ENCODE data around the gene TSPY1.
"Not testable (repeated sequence)": the region's sequence is repeated elsewhere in the genome, so short reads cannot be mapped to it uniquely, and the experiment has no call there.

The TSPY1 gene

GRCh38 chrY:9466655-9467054 is at the start of gene TSPY1:
TSS of gene TSPY1 (plus strand) at chrY:9466955. CDS start at chrY:9467001, 46 bp downstream.
- DNase-seq = not testable (repeated sequence)

GRCh38 chrY:9486967-9487366 is 20.2 kb downstream of the TSPY1 start, which contains the start of gene TSPY9:
TSS of gene TSPY9 (plus strand) at chrY:9487267. CDS start at chrY:9487313, 46 bp downstream.
- not testable (repeated sequence) for DNase-seq

DNA sequence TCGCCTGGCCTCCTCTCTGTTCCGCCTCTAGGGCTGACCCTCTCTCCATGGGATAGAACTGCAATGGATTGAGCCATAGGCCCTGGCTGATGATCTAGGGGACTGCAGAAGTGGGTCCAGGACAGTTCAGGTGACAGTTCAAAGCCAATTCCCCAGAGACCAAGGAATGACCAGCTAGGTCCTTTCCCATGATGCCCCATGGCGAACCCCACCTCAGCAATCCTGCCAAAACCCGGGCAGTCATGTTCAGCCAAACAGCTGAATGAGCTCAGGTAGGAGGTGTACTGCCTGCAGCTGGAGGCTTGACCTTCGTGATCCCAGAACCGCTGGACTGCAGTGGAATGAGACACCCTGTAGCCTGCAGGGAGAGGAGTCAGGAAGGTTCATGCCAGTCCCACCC is 37.6 kb downstream of the TSPY1 start:
- DNase-seq = not testable (repeated sequence)

DNA sequence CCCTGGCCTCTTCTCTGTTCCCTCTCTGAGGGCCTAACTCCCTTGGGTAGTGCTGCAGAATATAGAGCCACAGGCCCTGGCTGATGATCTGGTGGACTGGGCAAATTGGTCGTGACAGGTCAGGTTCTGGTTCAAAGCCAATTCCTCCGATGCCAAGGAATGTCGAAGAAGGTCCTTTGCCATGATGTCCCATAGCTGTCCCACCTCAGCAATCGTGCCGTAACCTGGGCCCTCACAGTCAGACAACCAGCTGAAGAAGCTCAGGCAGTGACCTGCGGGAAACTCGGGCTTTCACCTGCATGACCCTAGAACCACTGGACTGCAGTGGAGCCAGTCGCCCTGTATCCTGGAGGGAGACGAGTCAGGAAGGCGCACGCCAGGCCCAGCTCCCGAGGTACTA is 49.5 kb downstream of the TSPY1 start:
- peak in 5 of 58 donors; percentile 0 for DNase-seq
